ENCODE measurements around the gene RFNG. TPM values are rescaled to one million over a fixed set of nuclear protein-coding genes. Genes with fewer than 3 reads are reported as not detected.

The RFNG gene
- total and polyA plus RNA-seq, 2 of the 13 experiments (the other 11 are each of a cell fraction or from before 2014, with no cell fraction given): 61.4 to 64.0 TPM

DNA sequence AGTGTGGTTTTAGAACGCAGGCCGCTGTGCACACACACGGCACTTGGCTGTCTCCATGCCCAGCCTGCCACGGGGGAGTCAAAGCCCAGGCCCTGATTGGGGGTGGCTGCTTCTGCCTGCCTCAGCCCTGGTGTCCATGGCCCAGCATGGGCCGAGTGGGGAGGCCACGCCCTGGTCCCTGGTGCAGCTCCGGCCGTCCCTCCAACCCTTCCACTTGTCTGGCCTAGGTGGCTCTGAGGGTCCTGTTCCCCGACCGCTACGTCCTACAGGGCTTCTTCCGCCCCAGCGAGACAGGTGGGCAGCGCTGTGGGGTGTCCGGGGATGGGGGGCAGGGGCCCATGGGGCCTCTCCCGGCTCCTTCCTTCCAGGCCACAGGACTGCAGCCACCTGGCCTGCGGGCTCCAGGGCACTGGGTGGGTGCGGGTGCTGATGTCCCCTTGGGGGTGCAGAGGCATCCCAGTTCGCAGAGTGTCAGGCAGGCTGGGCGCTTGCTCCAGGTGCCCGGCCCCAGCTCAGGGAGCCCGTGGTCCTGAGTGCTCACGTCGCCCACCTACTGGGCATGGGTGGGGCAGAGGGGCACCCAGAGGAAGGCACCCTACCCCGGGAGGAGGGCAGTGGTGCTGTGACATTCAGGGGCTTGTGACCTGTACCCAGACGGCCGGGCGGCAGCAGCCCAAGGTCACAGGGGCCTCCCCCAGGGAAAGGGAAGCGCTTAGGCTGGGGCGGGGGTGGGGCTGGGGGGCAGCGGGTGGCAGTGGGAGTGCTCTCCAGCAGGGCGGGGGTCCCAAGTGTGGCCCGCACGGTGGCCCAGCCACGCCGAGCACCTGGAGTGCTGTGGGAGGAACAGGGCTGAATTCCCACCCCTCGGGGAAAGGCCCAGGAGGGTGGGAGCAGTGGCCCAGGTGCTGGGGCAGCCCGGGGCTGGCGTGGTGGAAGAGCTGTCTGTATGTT is 40.8 kb downstream of the RFNG start (continued):
- 0 out of 2 replicates have a peak, but pooled peaks have one; percentile 17 for TF ChIP-seq PCBP1 (IDR thresholded peaks at IDR 0.05; ENCODE audit: borderline replicate concordance, low read depth, low read length)
- no peak for TF ChIP-seq RELA (CRISPR knock-in tag; IDR thresholded peaks at IDR 0.05)
- no peak for TF ChIP-seq JDP2 (CRISPR knock-in tag; IDR thresholded peaks at IDR 0.05; ENCODE audit: borderline replicate concordance)
- peak; percentile 86 for TF ChIP-seq RBFOX2 (IDR thresholded peaks at IDR 0.05; ENCODE audit: low read depth, low read length)

- peaks cover 43 to 66% of the 10 kb centered on the region in 2 experiments for H3K36me3 ChIP-seq (replicated peaks in 1 of 2; ENCODE audit: control insufficient read depth in 1 of 2, insufficient read depth in 2 of 2, low read length in 2 of 2)
- peaks cover 21% of the 10 kb centered on the region for H3K79me2 ChIP-seq (ENCODE audit: insufficient read depth, low read length)
- peaks cover 72% of the 10 kb centered on the region for H3K4me1 ChIP-seq (ENCODE audit: insufficient read depth, low read length)
- H3K27me3 ChIP-seq (ENCODE audit: control insufficient read depth in 1 of 2, insufficient read depth in 2 of 2, low read length in 2 of 2): no peaks in the 10 kb centered on the region
- intact Hi-C loops (cut with micrococcal nuclease; ENCODE audit: unreplicated experiment): no loop called here
- ChIA-PET POLR2A (interaction anchor here (1.5 to 1.9 kb wide), 4 partner anchors 8 to 17 kb away, joined by 7 to 9 read pairs (median 8); no protein-coding TSS in a partner anchor), CTCF (ENCODE audit: low intra/inter-chr PET ratio, low total read pairs) (no interaction called here)
- BruUV-seq (replicated peaks): no TSS peak
- FAIRE-seq: no peak
- no peak for ATAC-seq
- no peaks in the 10 kb centered on the region for H3K9me3 ChIP-seq (ENCODE audit: low read length)
- 91% methylated on average over 12 of the region's 15 CpGs for WGBS (ENCODE audit: low lambda C conversion rate)
- no peak overlapping the region for H3K27ac ChIP-seq (ENCODE audit: extremely low read length, insufficient read depth, low read length)
- no peak overlapping the region for H3K4me3 ChIP-seq (replicated peaks in 1 of 3; ENCODE audit: insufficient read depth in 1 of 3, low read depth in 2 of 3, low read length in 3 of 3)
- no peak overlapping the region for H3K4me2 ChIP-seq (ENCODE audit: low read depth, low read length)
- H3K9ac ChIP-seq (ENCODE audit: insufficient read depth, low read depth, low read length): no peak overlapping the region
- DNase-seq (ENCODE audit: low spot score): no peak
- peak; percentile 10 for TF ChIP-seq ZNF883 (CRISPR knock-in tag; IDR thresholded peaks at IDR 0.05; ENCODE audit: not compliant biosample characterization)
- TF ChIP-seq RBM22 (optimal IDR thresholded peaks at IDR 0.05; ENCODE audit: low read length): peak; percentile 65
- TF ChIP-seq, protein P1, sequence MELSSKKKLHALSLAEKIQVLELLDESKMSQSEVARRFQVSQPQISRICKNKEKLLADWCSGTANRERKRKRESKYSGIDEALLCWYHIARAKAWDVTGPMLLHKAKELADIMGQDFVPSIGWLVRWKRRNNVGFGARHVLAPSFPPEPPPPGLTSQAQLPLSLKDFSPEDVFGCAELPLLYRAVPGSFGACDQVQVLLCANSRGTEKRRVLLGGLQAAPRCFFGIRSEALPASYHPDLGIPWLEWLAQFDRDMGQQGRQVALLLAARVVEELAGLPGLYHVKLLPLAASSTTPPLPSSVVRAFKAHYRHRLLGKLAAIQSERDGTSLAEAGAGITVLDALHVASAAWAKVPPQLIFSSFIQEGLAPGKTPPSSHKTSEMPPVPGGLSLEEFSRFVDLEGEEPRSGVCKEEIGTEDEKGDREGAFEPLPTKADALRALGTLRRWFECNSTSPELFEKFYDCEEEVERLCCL (CRISPR knock-in tag; IDR thresholded peaks at IDR 0.05; ENCODE audit: borderline replicate concordance): no peak
- TF ChIP-seq YY1 (IDR thresholded peaks at IDR 0.05; ENCODE audit: insufficient read depth, insufficient replicate concordance, low read depth, low read length): no peak
- peak; percentile 22 for TF ChIP-seq SRSF1 (optimal IDR thresholded peaks at IDR 0.05; ENCODE audit: low read depth, low read length)
- 0 out of 2 replicates have a peak, but pooled peaks have one; percentile 3 for TF ChIP-seq POLR2G (IDR thresholded peaks at IDR 0.05; ENCODE audit: low read depth, low read length)
- TF ChIP-seq TAF15 (IDR thresholded peaks at IDR 0.05; ENCODE audit: low read depth, low read length, poor library complexity, severe bottlenecking): peak; percentile 38
- TF ChIP-seq RBM39 (IDR thresholded peaks at IDR 0.05; ENCODE audit: low read depth, low read length, poor library complexity, severe bottlenecking): peak; percentile 57
- TF ChIP-seq POLR2A (IDR thresholded peaks at IDR 0.05; ENCODE audit: insufficient read depth in 1 of 2, low read depth in 2 of 2, low read length in 2 of 2): peak in 1 of 2 experiments; percentile 18; a peak in 1 of 4 replicates
- in situ Hi-C loops (cut with HindIII; ENCODE audit: extremely low pct_ligation_motif_present, low pct_unique_long_range_greater_than_20kb): no loop called here
- H2AFZ ChIP-seq (ENCODE audit: low read length): no peak overlapping the region
- H4K20me1 ChIP-seq (ENCODE audit: insufficient read depth, low read length): no peaks in the 10 kb centered on the region
These were observed 42.2 kb downstream of the RFNG start for GRCh38 chr17:82009413-82009812.
